MCF 10A (cell line): ENCODE measurements around the gene TLCD3B. TPM values are rescaled to one million over a fixed set of nuclear protein-coding genes. Genes with fewer than 3 reads are reported as not detected.

Experiments
- BruUV-seq: library from RNA; stranded (reverse); fragments of 400-500 nt; replicated peaks from 2 replicates; lab custom pipeline; 2021; lab: Mats Ljungman, UMichigan
- CTCF ChIA-PET: fragments of 300-600 bp; sonication (Branson Sonifier 250); formaldehyde crosslinking; extraction: SDS; loops from one replicate; lab custom pipeline; 2021; ENCODE audit warnings: antibody characterized with exemption, inconsistent platforms; lab: Yijun Ruan, JAX
- POLR2A ChIA-PET: fragments of 300-600, 350-650 bp; sonication (Branson Sonifier 250); formaldehyde crosslinking; extraction: SDS; loops from one replicate; lab custom pipeline; 2020; ENCODE audit warnings: antibody characterized with exemption, inconsistent platforms; lab: Yijun Ruan, JAX
- DNase-seq: peaks from one replicate; pipeline ENCODE4 v3.0.0-alpha.2; 2018; ENCODE audit not compliant: unreplicated experiment
- H3K27ac Mint-ChIP-seq: one replicate; pipeline ENCODE4 v1.8.0; 2022; ENCODE audit warnings: mild to moderate bottlenecking, low read depth, mixed read lengths; ENCODE audit not compliant: unreplicated experiment
- H3K27me3 Mint-ChIP-seq: one replicate; pipeline ENCODE4 v1.8.0; 2022; ENCODE audit warnings: mixed read lengths; ENCODE audit not compliant: insufficient read depth, unreplicated experiment
- H3K36me3 Mint-ChIP-seq: one replicate; pipeline ENCODE4 v1.8.0; 2022; ENCODE audit warnings: mild to moderate bottlenecking, moderate library complexity, mixed read lengths; ENCODE audit not compliant: insufficient read depth, unreplicated experiment
- H3K4me1 Mint-ChIP-seq: one replicate; pipeline ENCODE4 v1.8.0; 2022; ENCODE audit warnings: mixed read lengths; ENCODE audit not compliant: insufficient read depth, unreplicated experiment
- H3K4me3 Mint-ChIP-seq: one replicate; pipeline ENCODE4 v1.8.0; 2022; ENCODE audit warnings: mild to moderate bottlenecking, moderate library complexity, mixed read lengths; ENCODE audit not compliant: unreplicated experiment
- H3K9me3 Mint-ChIP-seq: one replicate; pipeline ENCODE4 v1.8.0; 2022; ENCODE audit warnings: mixed read lengths; ENCODE audit not compliant: unreplicated experiment
- intact Hi-C: fragments of 100-400 bp; cut with micrococcal nuclease; formaldehyde crosslinking; loops from 2 replicates; pipeline ENCODE4 v1.14.1; 2022
- total RNA-seq: library from RNA; stranded (reverse); gene quantifications from 2 replicates; pipeline ENCODE4 v1.2.3, GENCODE V29; 2022
- TF ChIP-seq, protein P1 (sequence below): fragments of 200-600 bp; IDR thresholded peaks from one replicate; pipeline ENCODE4 v1.8.0; 2022; ENCODE audit warnings: antibody characterized with exemption, mild to moderate bottlenecking; ENCODE audit not compliant: unreplicated experiment

Gene TLCD3B
- total RNA-seq, 1 experiment from 2014 or later = 0.21 TPM

DNA sequence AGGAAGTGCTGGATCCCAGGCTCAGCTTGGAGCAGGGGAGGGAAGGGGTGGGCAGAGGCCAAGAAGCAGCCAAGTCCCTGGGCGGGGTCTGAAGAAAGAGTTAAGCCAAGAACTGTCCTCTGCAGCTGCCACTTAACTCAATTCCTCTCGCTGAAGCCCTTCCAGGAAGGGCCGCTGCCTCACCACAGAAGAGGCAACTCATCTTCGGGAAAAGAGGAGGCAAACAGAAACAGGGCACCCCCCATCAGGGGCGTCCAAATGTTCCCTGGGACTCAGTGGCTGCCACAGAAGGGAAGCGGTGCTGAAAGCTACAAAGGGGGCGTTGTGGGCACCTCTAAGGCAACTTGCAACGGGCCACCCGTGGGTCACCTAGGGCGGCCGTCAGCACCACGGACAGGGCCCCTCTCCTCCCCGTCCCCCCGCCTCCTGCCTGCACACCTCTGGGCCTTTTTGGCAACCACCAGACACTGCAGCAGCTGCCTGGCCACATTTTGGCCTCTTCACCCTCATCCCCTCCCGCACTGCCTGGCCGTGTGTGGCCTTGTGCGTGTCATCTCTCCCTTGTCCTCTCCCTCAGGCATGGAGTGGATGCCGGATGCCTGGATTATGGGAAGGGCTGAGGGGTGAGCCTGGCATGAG is 2.5 kb downstream of the TLCD3B start:
- POLR2A ChIA-PET = no interaction called here
- H3K4me3 Mint-ChIP-seq = no peak overlapping the region
- DNase-seq = peak; percentile 27

DNA sequence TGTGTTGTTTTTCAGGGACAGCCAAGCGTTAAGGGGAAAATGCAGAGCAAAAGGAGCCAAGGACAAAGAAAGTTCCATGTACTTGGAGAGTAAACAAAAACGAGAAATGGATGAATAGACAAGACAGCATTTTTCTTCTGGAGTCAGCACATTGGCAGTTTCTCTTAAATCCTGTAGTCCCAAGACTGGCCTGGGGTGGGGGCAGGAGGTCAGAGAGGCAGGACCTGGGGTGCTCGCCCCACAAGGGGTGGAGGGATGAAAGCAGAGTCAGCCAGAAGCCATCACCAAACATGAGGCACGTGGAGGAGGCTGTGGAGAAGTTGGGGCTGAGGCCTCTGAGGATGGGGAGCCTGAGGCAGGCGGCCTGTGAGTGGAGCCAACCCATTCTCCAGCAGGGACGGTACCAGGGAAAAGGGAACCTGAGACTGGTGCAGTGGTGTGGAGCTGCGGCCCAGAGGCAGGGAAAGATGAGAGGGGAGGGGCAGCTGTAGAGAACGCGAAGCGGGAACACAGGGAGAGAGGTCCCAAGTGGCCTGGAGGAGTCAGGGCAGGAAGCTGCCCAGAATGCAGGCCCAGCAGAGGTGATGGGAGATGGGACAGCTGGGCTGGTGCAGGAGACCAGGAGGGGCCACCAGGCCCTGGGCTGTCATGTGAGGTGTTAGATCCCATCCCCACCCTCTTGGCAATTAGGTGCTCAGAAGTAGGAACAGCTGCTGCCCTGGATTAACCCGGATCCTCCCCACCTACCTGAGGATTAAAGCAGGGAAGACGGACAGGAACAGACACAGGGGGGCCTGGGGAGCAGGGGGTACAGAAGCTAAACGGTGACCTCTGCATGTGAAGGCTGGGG is 3.3 kb downstream of the TLCD3B start:
- BruUV-seq = no TSS peak
- Mint-ChIP-seq H3K4me1 (no peaks in the 10 kb centered on the region), H3K4me3 (no peak overlapping the region), H3K36me3 (no peaks in the 10 kb centered on the region), H3K27ac (no peak overlapping the region), H3K9me3 (no peaks in the 10 kb centered on the region), H3K27me3 (peaks cover 53% of the 10 kb centered on the region)
- no peak for DNase-seq
- CTCF ChIA-PET = no interaction called here
- TF ChIP-seq, protein P1, sequence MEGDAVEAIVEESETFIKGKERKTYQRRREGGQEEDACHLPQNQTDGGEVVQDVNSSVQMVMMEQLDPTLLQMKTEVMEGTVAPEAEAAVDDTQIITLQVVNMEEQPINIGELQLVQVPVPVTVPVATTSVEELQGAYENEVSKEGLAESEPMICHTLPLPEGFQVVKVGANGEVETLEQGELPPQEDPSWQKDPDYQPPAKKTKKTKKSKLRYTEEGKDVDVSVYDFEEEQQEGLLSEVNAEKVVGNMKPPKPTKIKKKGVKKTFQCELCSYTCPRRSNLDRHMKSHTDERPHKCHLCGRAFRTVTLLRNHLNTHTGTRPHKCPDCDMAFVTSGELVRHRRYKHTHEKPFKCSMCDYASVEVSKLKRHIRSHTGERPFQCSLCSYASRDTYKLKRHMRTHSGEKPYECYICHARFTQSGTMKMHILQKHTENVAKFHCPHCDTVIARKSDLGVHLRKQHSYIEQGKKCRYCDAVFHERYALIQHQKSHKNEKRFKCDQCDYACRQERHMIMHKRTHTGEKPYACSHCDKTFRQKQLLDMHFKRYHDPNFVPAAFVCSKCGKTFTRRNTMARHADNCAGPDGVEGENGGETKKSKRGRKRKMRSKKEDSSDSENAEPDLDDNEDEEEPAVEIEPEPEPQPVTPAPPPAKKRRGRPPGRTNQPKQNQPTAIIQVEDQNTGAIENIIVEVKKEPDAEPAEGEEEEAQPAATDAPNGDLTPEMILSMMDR = no peak
- POLR2A ChIA-PET = no interaction called here
- intact Hi-C loops = no loop called here

More for the DNA sequence above, 2.5 kb downstream of the TLCD3B start:
- intact Hi-C loops = no loop called here
- peaks cover 53% of the 10 kb centered on the region for H3K27me3 Mint-ChIP-seq
- no peaks in the 10 kb centered on the region for H3K36me3 Mint-ChIP-seq
- no peaks in the 10 kb centered on the region for H3K4me1 Mint-ChIP-seq
- TF ChIP-seq, protein P1 = no peak
- no peak overlapping the region for H3K27ac Mint-ChIP-seq
- no TSS peak for BruUV-seq
- H3K9me3 Mint-ChIP-seq = no peaks in the 10 kb centered on the region
- CTCF ChIA-PET = no interaction called here

DNA sequence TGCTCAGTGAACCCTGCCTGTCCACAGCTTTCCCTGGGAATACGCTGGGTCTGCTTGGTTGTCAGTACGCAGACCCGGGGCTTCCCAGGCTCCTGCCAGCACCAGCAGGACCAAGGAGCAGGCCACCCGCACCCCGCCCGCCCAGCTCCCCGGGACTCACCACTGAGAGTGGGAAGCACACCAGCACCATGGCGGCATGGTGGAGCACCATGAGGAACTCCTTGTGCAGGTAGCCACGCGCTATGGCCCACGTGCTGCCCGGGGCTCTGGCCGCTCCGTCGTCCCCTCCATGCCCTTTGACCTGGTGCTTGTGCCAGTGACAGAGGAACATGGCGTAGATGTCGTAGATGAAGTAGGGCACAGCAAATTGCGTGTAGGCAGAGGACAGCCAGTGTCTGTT is 4.6 kb downstream of the TLCD3B start:
- no peaks in the 10 kb centered on the region for H3K36me3 Mint-ChIP-seq
- H3K27ac Mint-ChIP-seq = no peak overlapping the region
- intact Hi-C loops = no loop called here
- ChIA-PET CTCF (no interaction called here), POLR2A (no interaction called here)
- DNase-seq = no peak
- BruUV-seq = no TSS peak
- H3K9me3 Mint-ChIP-seq = no peaks in the 10 kb centered on the region
- H3K4me3 Mint-ChIP-seq = no peak overlapping the region
- H3K4me1 Mint-ChIP-seq = no peaks in the 10 kb centered on the region
- TF ChIP-seq, protein P1 = no peak
- peaks cover 53% of the 10 kb centered on the region for H3K27me3 Mint-ChIP-seq

DNA sequence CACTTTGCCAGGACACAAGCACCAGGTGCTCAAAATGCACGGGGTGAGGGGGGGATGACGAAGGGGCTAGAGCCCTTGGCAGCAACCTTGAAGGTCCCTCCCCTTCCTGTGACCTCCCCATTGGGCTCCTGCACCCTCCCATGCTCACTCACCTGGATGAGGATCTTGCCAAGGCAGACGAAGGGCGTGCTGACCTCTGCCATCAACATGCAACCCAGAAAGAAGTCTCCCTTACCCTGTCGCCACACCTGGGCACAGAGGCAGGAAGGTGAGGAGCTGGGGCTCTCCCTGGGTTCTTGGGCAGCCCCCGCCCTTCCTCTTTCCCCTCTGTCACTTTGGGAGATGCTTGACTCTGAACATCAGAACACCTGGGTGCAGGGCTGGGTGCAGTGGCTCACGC is 5.5 kb downstream of the TLCD3B start:
- CTCF ChIA-PET = interaction anchor here (0.9 kb wide), 1 partner anchor 30 kb away, joined by 3 read pairs; no protein-coding TSS in a partner anchor
- no TSS peak for BruUV-seq
- Mint-ChIP-seq H3K36me3 (no peaks in the 10 kb centered on the region), H3K9me3 (no peaks in the 10 kb centered on the region), H3K27ac (no peak overlapping the region), H3K4me3 (no peak overlapping the region), H3K27me3 (peaks cover 52% of the 10 kb centered on the region), H3K4me1 (no peaks in the 10 kb centered on the region)
- no peak for DNase-seq
- POLR2A ChIA-PET = no interaction called here
- TF ChIP-seq, protein P1 = no peak
- intact Hi-C loops = no loop called here
